ENCODE results near the gene PSKH1.
"Not testable (repeated sequence)": the region's sequence is repeated elsewhere in the genome, so short reads cannot be mapped to it uniquely, and the experiment has no call there.

PSKH1 gene

GRCh38 chr16:67892899-67893742 is at the start of gene PSKH1:
TSS of gene PSKH1 (plus strand) at chr16:67893254. CDS start at chr16:67908750, 15,496 bp downstream.
- DNase-seq (ENCODE audit: low read depth in 2 of 2), result peak; percentile 84 to 88

GRCh38 chr16:67843343-67843765 is 49.7 kb upstream of the PSKH1 start:
- no peak for DNase-seq (ENCODE audit: low read depth in 2 of 2)

GRCh38 chr16:67844497-67844896 is 48.6 kb upstream of the PSKH1 start:
- DNase-seq (ENCODE audit: low read depth in 2 of 2), result no peak

GRCh38 chr16:67845291-67846062 is 47.6 kb upstream of the PSKH1 start:
- DNase-seq (ENCODE audit: low read depth in 2 of 2), result no peak

GRCh38 chr16:67846063-67846319 is 47.1 kb upstream of the PSKH1 start:
- DNase-seq (ENCODE audit: low read depth in 2 of 2), result no peak

GRCh38 chr16:67846320-67847063 is 46.6 kb upstream of the PSKH1 start, which contains the start of gene NUTF2:
TSS of gene NUTF2 (plus strand) at chr16:67846933. CDS start at chr16:67865131, 18,198 bp downstream.
- peak; percentile 91 to 92 for DNase-seq (ENCODE audit: low read depth in 2 of 2)

GRCh38 chr16:67847064-67847861 is 45.8 kb upstream of the PSKH1 start, which contains the start of gene CENPT:
TSS of gene CENPT (minus strand) at chr16:67847693. CDS start at chr16:67833859, 13,834 bp downstream.
- no peak for DNase-seq (ENCODE audit: low read depth in 2 of 2)

- DNase-seq (ENCODE audit: low read depth in 2 of 2), result no peak
Observed at GRCh38 chr16:67848118-67848517, 44.9 kb upstream of the PSKH1 start.

GRCh38 chr16:67853670-67854069 is 39.4 kb upstream of the PSKH1 start:
- no peak for DNase-seq (ENCODE audit: low read depth in 2 of 2)

- no peak for DNase-seq (ENCODE audit: low read depth in 2 of 2)
Observed at GRCh38 chr16:67855789-67856188, 37.3 kb upstream of the PSKH1 start.

GRCh38 chr16:67856927-67857546 is 36.0 kb upstream of the PSKH1 start:
- no peak for DNase-seq (ENCODE audit: low read depth in 2 of 2)

- DNase-seq (ENCODE audit: low read depth in 2 of 2), result peak in 1 of 2 donors; percentile 15
Observed at GRCh38 chr16:67857547-67858233, 35.4 kb upstream of the PSKH1 start.

- DNase-seq (ENCODE audit: low read depth in 2 of 2), result no peak
Observed at GRCh38 chr16:67858500-67858899, 34.6 kb upstream of the PSKH1 start.

- no peak for DNase-seq (ENCODE audit: low read depth in 2 of 2)
Observed at GRCh38 chr16:67860589-67861398, 32.3 kb upstream of the PSKH1 start.

GRCh38 chr16:67861877-67862276 is 31.2 kb upstream of the PSKH1 start:
- DNase-seq (ENCODE audit: low read depth in 2 of 2), result no peak

- DNase-seq (ENCODE audit: low read depth in 2 of 2), result no peak
Observed at GRCh38 chr16:67862623-67863583, 30.2 kb upstream of the PSKH1 start.

- not testable (repeated sequence) for DNase-seq (ENCODE audit: low read depth in 2 of 2)
Observed at GRCh38 chr16:67864044-67864443, 29.0 kb upstream of the PSKH1 start.

GRCh38 chr16:67864594-67864993 is 28.5 kb upstream of the PSKH1 start:
- DNase-seq (ENCODE audit: low read depth in 2 of 2), result no peak
